Stimulated activated CD4-positive, alpha-beta T cell treated with anti-CD3 and anti-CD28 coated beads, Interleukin-1b, Interleukin-23, amount 100 ng/mL, for 1 hour (primary cell): ENCODE results near the gene SLC12A7.
"Not testable (repeated sequence)": the region's sequence is repeated elsewhere in the genome, so short reads cannot be mapped to it uniquely, and the experiment has no call there.

Source experiments
- DNase-seq, 2 donors: peaks; one replicate each; pipeline ENCODE4 v3.0.0-alpha.2; 2020; ENCODE audit warnings: low read depth in 2 of 2

Gene SLC12A7

DNA sequence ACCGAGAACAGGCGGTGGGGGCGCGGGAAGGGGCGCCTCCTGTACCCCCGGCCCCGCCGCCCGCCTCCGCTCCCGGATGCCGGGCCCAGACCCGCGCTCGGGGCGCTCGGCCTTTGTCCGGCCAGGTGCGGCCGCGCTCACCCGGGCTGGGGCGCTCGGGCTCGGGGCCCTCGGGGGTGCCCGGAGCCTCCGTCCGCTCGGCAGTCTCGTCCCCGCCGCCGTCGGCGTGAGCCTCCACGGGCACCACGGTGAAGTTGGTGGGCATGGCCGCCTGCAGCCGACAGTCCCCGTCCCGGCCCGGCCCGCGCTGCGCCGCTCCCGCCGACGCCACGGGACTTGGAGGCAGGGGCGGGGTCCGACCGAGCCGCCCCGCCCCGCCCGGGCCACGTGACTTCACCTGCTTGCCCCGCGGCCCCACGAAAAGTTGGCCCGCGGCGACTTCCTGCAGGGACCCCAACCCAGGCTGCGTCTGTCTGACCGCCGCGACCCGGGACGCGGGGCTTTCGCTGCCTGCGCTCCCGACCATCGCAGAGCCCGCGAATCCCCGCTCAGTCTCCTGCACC is at the start of gene SLC12A7:
SLC12A7 (minus strand) TSS at position 337 of the 563 bp plus-strand sequence; CDS start at position 265, 72 bp downstream.
- DNase-seq, result peak in 1 of 2 donors; percentile 50

DNA sequence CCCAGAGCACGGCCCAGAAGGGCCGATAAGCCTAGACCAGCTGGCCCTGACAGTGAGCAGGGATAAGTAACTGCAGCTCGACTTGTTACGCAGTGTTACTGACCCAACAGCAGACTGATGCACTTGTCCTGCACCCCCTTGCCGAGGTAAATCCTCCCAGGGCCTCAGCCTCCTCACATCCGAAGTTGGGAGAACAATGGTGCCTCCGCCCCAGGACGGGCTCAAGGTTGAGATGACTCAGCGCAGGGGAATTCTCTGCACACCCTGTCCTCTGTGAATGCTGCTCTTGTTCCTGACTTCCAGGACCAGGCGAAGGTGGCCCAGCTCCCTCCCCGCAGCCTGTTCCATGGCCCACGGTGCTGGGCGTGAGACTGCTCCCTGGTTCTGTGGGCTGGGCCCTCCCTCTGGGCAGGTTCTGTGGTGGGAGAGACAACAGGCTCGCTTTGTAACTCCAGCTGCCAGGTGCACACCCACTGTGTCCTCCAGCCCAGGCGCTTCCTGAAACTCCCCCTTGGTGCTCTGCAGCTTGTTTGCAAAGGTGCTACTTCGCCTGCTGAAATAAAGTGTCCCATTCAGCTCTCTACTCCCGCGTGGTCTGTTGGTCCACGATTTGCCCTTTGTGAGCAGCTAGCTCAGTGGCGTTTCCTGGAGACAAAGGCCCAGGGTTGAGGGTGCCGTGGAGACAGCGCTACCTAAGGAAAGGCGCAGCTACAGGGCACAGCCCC is 49.4 kb upstream of the SLC12A7 start:
- DNase-seq, result no peak

DNA sequence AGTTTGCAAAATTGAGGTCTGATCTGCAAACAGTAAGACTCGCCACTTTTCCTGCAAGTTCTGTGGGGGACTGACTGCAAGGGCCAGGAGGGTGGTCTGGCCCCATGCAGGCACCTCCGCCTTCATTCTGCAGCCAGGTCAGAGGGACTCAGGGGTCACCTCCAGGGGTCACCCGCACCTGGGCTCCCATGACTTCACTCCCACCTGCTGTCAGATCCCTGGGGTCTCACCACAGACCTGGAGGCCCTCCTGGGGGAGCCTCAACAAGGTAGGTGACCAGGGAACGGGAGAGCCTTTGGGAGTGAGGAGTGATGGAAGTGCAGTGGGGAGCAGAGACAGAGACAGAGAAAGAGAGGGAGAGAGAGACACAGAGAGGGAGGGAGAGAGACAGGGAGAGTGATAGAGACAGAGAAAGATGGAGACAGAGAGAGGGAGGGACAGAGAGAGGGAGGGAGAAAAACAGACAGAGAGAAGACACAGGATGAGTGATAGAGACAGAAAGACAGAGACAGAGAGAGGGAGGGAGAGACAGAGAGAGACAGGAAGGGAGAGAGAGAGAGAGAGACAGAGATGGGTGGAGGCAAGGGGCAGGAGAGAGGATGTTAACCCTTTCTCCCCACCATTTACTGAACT is 48.0 kb upstream of the SLC12A7 start:
- DNase-seq, result no peak

DNA sequence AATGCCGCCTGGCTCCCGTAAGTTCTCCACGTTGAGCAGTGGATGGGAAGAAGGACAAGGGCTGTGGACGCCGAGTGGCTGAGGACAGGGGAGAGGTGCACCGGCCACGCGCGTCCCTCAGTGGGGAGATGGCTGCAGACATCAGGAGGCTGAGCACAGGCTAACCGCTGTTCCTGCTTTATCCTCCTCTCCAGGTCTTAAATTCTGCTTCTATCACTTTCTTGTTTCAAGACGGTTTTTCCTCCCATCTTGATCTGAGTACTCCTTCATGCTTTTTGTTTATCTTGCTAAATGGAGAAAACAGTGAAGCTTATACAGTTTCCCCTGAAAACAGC is 47.4 kb upstream of the SLC12A7 start:
- DNase-seq, result no peak

GRCh38 chr5:1158647-1159340 is 46.9 kb upstream of the SLC12A7 start:
- DNase-seq, result no peak

DNA sequence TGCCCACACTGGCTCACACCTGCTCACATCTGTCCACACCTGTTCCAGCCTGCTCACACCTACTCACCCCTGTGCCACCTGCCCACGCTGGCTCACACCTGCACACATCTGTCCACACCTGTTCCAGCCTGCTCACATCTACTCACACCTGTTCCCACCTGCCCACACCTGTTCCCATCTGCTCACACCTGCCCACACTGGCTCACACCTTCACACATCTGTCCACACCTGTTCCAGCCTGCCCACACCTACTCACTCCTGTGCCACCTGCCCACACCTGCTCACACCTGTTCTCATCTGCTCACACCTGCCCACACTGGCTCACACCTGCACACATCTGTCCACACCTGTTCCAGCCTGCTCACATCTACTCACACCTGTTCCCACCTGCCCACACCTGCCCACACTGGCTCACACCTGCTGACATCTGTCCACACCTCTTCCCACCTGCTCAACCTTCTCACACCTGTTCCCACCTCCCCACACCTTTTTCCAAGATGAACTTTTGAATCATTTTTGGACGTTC is 45.7 kb upstream of the SLC12A7 start:
- not testable (repeated sequence) for DNase-seq

DNA sequence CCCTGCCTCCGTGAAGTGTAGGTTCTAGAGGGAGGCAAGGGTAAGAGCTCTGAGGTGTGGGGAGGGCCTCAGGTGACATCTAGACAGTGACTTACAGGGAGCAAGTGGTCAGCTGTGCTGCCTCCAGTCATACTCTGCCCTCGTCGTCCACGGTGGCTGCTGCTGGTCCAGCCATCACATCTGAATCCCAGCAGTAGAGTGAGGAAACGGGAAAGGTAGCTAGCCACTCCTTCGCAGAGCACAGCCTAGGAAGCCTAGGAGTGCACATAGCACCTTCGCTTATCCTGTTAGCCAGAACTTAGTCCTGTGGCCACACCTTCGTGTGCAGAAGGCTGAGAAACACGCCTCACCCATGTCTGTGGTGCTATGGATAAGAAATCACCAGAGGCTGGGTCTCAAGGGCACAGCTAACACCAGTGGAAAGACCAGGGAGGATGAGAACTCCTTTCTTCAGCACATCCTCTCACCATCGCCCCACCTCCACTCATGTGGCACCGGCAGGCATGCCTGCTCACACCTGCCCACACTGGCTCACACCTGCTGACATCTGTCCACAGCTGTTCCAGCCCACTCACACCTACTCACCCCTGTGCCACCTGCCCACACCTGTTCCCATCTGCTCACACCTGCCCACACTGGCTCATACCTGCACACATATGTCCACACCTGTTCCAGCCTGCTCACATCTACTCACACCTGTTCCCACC is 45.0 kb upstream of the SLC12A7 start:
- DNase-seq, result no peak

DNA sequence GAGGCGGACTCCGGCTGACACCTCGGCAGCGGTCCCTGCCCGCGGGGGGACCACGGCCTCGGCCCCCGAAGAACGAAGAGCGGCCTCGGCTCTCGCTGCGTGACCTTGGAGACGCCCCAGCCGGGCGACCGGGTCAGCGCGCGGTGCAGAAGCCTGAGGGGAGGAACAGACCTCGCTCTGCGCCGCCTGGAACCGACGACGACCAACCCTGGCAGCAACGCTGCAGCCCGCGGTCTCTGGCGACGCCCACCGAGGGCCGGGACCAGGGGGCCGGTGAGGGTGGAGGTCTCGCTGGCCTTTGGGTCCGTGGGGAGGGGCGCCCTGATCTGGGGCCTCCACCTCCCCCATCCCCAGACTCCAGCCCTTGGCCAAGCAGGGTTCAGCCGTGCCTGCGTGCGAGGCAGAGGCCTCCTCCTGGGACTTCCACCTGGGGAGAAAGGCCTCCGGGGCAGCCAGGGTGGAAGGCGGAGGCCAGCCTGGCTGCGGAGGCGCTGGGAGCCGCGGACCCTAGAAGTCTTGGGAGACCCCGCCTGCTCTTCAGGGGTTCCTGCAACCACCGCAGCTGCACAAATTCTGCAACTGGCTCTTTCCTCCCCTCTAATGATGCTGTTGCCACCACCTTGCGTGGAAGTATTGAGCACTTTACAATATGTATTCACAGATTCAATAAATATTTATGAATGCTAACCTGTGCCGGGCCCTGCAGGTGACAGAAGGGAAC is 44.3 kb upstream of the SLC12A7 start:
- no peak for DNase-seq

DNA sequence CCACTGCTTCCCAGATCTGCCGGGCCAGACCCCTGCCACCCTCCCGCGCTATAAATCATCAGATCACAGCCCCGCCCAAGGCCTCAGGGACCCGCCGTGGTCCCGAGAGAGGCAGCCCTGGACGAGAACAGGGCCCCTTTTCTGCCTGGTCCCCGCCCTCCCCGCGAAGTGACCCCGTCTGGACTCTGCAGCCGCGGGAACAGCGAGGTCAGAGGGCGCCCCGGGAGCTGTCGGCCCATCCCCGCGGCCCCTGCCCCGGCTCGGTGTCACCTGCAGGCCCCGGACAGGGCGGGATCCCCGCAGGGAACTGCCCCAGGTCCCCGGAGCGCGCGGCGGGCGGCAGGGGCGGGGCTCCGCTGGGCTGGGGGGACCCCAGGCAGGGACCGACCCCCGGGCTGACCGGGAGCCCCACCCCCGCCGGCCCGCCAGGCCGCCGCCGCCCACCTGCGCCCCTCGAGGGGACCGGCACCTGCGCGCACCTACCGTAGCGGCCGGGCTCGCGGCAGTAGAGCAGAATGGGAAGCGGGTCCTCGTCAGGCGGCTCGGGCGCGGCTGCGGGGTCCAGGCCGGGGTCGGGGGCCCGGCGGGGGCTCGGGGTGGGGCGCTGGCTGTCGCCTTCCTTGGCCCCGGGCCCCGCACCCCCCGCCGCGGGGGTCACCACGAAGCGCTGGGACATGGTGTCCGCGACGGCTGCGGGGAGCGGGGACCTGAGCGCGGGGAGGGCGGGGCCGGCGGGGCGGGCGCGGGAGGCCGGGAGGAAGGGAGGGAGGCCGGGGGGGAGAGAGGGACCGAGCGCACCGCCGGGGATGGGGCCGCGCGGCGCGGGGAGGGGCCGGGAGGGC is 43.5 kb upstream of the SLC12A7 start:
- DNase-seq, result no peak

GRCh38 chr5:1153428-1153827 is 41.6 kb upstream of the SLC12A7 start:
- DNase-seq, result no peak

GRCh38 chr5:1152771-1153282 is 41.0 kb upstream of the SLC12A7 start:
- no peak for DNase-seq

DNA sequence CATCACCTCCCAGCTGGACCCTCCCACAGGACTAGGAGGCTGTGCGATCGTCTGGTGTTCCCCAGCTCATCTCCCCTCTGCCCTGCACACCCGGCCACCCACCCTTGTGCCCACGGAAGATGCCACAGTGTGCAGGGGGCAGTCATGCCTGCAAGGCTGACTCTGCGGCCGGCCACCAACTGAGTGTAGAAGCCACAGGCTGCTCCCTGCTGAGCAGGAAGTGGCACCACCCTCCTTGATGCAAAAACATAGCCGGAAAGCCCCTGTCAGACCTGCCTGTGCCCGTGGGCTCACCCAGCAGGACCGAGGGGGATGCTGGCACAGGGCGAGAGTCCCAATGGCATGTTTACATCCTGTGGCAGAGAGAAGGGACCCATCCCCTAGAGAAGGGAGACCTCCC is 40.3 kb upstream of the SLC12A7 start:
- DNase-seq, result no peak

- DNase-seq, result no peak
Observed at GRCh38 chr5:1151316-1151715, 39.5 kb upstream of the SLC12A7 start.

DNA sequence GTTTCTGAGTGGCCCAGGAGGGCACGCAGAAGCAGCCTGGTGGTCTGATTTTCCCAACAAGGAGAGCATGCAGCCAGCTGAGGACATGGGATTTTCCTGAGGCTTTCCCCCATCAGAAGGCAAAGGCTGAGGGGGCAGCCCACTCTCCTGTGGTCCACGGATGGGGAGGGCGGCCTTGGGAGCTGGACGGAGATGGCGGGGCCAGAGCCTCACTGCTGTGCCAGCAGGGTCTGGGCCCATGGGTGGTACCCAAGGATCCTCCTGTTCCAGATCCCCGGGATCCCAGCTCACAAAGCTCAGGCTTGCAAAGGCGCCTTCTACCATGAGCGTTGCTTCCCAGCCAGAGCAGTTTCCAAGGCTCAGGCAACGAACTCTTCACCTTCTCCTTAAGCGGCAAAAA is 39.0 kb upstream of the SLC12A7 start:
- DNase-seq, result no peak

- DNase-seq, result no peak
Observed at GRCh38 chr5:1144638-1145396, 33.0 kb upstream of the SLC12A7 start.

DNA sequence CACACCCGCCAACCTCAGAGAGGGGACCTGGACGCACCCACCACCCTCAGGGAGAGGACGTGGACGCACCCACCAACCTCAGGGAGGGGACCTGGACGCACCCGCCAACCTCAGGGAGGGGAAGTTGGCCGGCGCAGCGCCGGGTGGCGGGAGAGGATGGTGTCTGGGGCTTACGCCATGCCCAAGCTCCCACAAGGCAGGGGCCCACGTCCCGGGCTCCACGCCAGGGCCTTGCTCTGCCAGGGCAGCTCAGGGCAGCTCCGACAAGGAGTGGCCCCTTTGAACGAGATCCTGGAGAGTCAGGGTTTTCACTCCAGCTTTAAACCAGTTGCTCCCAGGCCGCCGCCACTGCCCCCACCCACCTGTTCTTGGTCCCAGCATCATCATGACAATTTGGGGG is 32.2 kb upstream of the SLC12A7 start:
- no peak for DNase-seq

DNA sequence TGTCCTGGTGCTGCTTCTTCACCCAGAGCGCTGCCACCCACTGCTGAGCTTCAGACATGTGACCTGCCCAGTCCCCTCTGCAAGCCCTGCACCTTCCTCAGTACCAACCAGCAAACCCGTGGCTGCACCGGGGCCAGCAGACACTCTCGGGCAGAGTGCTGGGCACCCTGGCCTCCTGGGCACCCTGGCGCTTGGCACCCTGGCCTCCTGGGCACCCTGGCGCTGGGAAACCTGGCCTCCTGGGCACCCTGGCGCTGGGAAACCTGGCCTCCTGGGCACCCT is 31.7 kb upstream of the SLC12A7 start:
- no peak for DNase-seq

DNA sequence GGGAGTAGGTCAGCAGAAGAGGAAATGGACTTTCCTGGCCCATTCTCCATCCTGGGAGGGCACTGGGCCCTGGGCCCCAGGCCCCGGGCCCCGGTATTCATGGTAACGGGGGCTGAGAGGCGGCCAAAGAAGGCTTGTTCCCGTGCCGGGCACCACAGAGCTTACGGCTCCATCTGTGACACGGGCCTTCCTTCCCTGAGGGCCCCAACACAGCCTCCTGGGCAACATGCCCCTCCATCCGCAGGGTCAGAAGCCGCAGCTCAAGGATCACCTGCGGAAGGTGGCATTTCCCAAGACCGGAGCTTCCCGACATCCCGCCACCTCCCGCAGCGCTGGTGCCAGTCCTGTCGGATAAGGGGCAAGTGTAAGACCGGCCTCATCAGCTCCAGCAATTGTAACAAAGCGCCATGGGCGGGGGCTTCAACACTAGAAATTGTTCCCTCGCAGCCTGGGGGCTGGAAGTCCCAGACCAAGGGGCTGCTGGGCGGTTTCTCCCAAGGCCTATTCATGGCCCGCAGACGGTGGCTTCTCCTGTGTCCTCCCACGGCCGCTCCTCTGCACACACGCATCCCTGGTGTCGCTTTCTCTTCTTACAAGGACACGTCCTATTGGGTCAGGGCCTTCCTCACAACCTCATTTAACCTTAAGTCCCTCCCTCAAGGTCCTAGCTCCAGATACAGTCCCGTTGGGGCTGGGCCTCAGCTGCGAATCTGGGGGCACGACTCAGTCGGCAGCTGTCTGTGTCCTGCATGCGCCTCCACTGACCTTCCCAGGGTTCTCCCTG is 31.2 kb upstream of the SLC12A7 start:
- no peak for DNase-seq

DNA sequence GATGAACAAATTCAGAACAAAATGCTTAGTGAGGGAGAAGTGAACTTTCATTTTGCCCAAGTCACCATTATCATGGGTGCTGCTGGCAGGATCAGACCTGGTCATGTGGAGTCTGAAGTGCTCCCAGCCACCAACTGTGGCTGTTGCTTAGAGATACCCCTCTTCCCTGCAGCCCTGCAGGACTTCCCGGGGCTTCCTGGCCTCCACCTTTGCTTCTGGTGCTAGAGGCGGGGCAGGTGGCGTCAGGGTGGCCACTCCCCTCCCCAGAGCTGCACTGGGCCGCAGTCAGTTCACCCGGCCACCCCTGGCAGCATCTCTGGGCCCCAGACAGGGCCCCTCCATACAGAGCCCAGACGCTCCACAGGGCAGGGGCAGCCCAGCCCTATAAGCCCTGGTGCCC is 30.0 kb upstream of the SLC12A7 start:
- no peak for DNase-seq
